ENCODE results near the gene NEURL1B.

- no peak for TF ChIP-seq FOXK2 (IDR thresholded peaks at IDR 0.05)
- TF ChIP-seq HDGF (IDR thresholded peaks at IDR 0.05; ENCODE audit: borderline replicate concordance), result no peak
- TF ChIP-seq SUZ12 (IDR thresholded peaks at IDR 0.05), result no peak
- TF ChIP-seq ZNF384 (IDR thresholded peaks at IDR 0.05), result no peak
- TF ChIP-seq BHLHE40 (IDR thresholded peaks at IDR 0.05; ENCODE audit: borderline replicate concordance), result no peak
- no peak for TF ChIP-seq FOXM1 (IDR thresholded peaks at IDR 0.05; ENCODE audit: borderline replicate concordance)
- no peak for TF ChIP-seq CTBP1 (IDR thresholded peaks at IDR 0.05; ENCODE audit: borderline replicate concordance)
- TF ChIP-seq L3MBTL2 (conservative IDR thresholded peaks at IDR 0.05), result no peak
Measured at GRCh38 chr5:172626031-172626581, 15.0 kb upstream of the NEURL1B start.

All from HEK293T (cell line).